HG02884 (cell line): ENCODE results near the gene ADAMTS16.

ENCODE experiments used
- ATAC-seq: cut with Tn5 transposase; IDR thresholded peaks from one replicate; pipeline ENCODE4 v1.9.1; 2021; ENCODE audit warnings: mild to moderate bottlenecking, moderate library complexity; ENCODE audit not compliant: unreplicated experiment

ADAMTS16 gene

GRCh38 chr5:5276951-5277517 lies 136.9 kb downstream of the ADAMTS16 start:
- ATAC-seq: no peak

GRCh38 chr5:5278201-5278814 lies 138.2 kb downstream of the ADAMTS16 start:
- ATAC-seq: no peak

GRCh38 chr5:5278815-5279381 lies 138.8 kb downstream of the ADAMTS16 start:
- ATAC-seq: no peak

- ATAC-seq: no peak
Observed at GRCh38 chr5:5285906-5286305, 145.8 kb downstream of the ADAMTS16 start.

- no peak for ATAC-seq
Observed at GRCh38 chr5:5287419-5287818, 147.3 kb downstream of the ADAMTS16 start.

GRCh38 chr5:5288201-5288600 lies 148.1 kb downstream of the ADAMTS16 start:
- ATAC-seq: no peak

GRCh38 chr5:5289537-5289936 lies 149.4 kb downstream of the ADAMTS16 start:
- ATAC-seq: no peak

GRCh38 chr5:5290674-5291334 lies 150.7 kb downstream of the ADAMTS16 start:
- ATAC-seq: no peak

GRCh38 chr5:5291357-5291756 lies 151.2 kb downstream of the ADAMTS16 start:
- no peak for ATAC-seq

- ATAC-seq: no peak
Observed at GRCh38 chr5:5293029-5293428, 152.9 kb downstream of the ADAMTS16 start.

- no peak for ATAC-seq
Observed at GRCh38 chr5:5294429-5294828, 154.3 kb downstream of the ADAMTS16 start.

GRCh38 chr5:5295351-5295750 lies 155.2 kb downstream of the ADAMTS16 start:
- ATAC-seq: no peak

- ATAC-seq: no peak
Observed at GRCh38 chr5:5296051-5296450, 155.9 kb downstream of the ADAMTS16 start.

GRCh38 chr5:5297432-5298067 lies 157.4 kb downstream of the ADAMTS16 start:
- no peak for ATAC-seq

GRCh38 chr5:5298068-5298633 lies 158.0 kb downstream of the ADAMTS16 start:
- no peak for ATAC-seq

GRCh38 chr5:5298841-5299541 lies 158.9 kb downstream of the ADAMTS16 start:
- ATAC-seq: no peak

- ATAC-seq: no peak
Observed at GRCh38 chr5:5301176-5301575, 161.0 kb downstream of the ADAMTS16 start.

- no peak for ATAC-seq
Observed at GRCh38 chr5:5302201-5302600, 162.1 kb downstream of the ADAMTS16 start.

- ATAC-seq: no peak
Observed at GRCh38 chr5:5303242-5303641, 163.1 kb downstream of the ADAMTS16 start.

GRCh38 chr5:5304361-5305020 lies 164.4 kb downstream of the ADAMTS16 start:
- ATAC-seq: no peak
